SK-N-MC (cell line): ENCODE results near the gene DYNLT4.

ENCODE experiments used
- EZH2 ChIP-seq: fragments of 200-600 bp; sonication (generic); IDR thresholded peaks from one replicate; pipeline ENCODE4 v1.6.1; 2017; ENCODE audit warnings: antibody characterized with exemption
- POLR2AphosphoS5 ChIP-seq: IDR thresholded peaks from 2 replicates; pipeline ENCODE4 v1.6.1; 2012; ENCODE audit warnings: mild to moderate bottlenecking, low read depth, low read length, borderline replicate concordance

GRCh38 chr1:44786841-44787426, 20.2 kb downstream of the DYNLT4 start:
- TF ChIP-seq EZH2 (no peak), POLR2AphosphoS5 (no peak)
